Chondrocyte (in vitro differentiated cells): ENCODE measurements around the gene TMEM263. TPM values are rescaled to one million over a fixed set of nuclear protein-coding genes. Genes with fewer than 3 reads are reported as not detected.

Source experiments
- DNase-seq: peaks from one replicate; pipeline ENCODE4 v3.0.0; 2021; ENCODE audit warnings: mixed read lengths, low spot score
- H3K27ac Mint-ChIP-seq: one replicate; pipeline ENCODE4 v1.8.0; 2021; ENCODE audit warnings: mild to moderate bottlenecking, moderate library complexity, mixed read lengths; ENCODE audit not compliant: unreplicated experiment
- H3K27me3 Mint-ChIP-seq: 2 replicates; pipeline ENCODE4 v1.8.0; 2021; ENCODE audit warnings: low read depth, mixed read lengths
- H3K36me3 Mint-ChIP-seq: 2 replicates; pipeline ENCODE4 v1.8.0; 2021; ENCODE audit warnings: low read depth, mixed read lengths
- H3K4me1 Mint-ChIP-seq: 2 replicates; pipeline ENCODE4 v1.8.0; 2021; ENCODE audit warnings: low read depth, mild to moderate bottlenecking, mixed read lengths
- H3K4me3 Mint-ChIP-seq: one replicate; pipeline ENCODE4 v1.8.0; 2021; ENCODE audit warnings: mild to moderate bottlenecking, moderate library complexity, mixed read lengths; ENCODE audit not compliant: unreplicated experiment
- H3K9me3 Mint-ChIP-seq: 2 replicates; pipeline ENCODE4 v1.8.0; 2021; ENCODE audit warnings: low read depth, mixed read lengths
- CTCF ChIP-seq: fragments of 200-600 bp; sonication (generic); IDR thresholded peaks from 2 replicates; pipeline ENCODE4 v1.5.0; 2021; ENCODE audit warnings: antibody characterized with exemption, mild to moderate bottlenecking, moderate library complexity
- total RNA-seq: library from RNA; stranded (reverse); gene quantifications from 3 replicates; pipeline ENCODE4 v1.2.1, GENCODE V29; 2021

TMEM263 gene
- total RNA-seq, 1 donor from 2014 or later = 135 TPM

- H3K4me3 Mint-ChIP-seq = peak overlapping the region; percentile 99
- peaks cover 8% of the 10 kb centered on the region for H3K36me3 Mint-ChIP-seq
- no peaks in the 10 kb centered on the region for H3K27me3 Mint-ChIP-seq
- peak overlapping the region; percentile 100 for H3K27ac Mint-ChIP-seq
- DNase-seq = no peak
- no peak for TF ChIP-seq CTCF
- peaks cover 52% of the 10 kb centered on the region for H3K4me1 Mint-ChIP-seq
- H3K9me3 Mint-ChIP-seq = no peaks in the 10 kb centered on the region
These were observed 1.9 kb downstream of the TMEM263 start for GRCh38 chr12:106957583-106957982.

DNA sequence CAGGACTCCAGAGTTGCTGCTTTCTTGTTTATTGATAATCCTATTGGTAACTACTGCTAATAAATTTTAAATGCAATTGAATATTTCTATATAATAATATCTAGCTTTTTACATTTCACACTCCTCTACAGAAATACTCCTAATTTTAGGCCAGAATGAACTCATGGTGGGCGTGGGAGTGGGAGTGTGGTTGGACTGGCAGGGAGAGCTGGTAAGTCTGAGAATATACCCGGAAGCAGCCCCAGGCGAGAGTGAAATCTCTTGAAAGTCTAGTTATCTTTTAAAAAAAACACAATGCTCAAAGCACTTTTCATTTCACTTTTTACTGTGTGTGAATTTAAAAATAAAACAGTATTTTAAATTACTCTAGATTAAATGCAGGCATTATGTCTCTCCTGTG is 4.7 kb downstream of the TMEM263 start:
- peaks cover 18% of the 10 kb centered on the region for H3K36me3 Mint-ChIP-seq
- no peaks in the 10 kb centered on the region for H3K9me3 Mint-ChIP-seq
- H3K4me1 Mint-ChIP-seq = peaks cover 60% of the 10 kb centered on the region
- no peak for TF ChIP-seq CTCF
- H3K27ac Mint-ChIP-seq = peak overlapping the region; percentile 61
- no peak for DNase-seq
- no peaks in the 10 kb centered on the region for H3K27me3 Mint-ChIP-seq
- H3K4me3 Mint-ChIP-seq = no peak overlapping the region

- Mint-ChIP-seq H3K4me1 (peaks cover 68% of the 10 kb centered on the region), H3K36me3 (peaks cover 22% of the 10 kb centered on the region), H3K27me3 (no peaks in the 10 kb centered on the region), H3K27ac (peak overlapping the region; percentile 18), H3K9me3 (no peaks in the 10 kb centered on the region), H3K4me3 (no peak overlapping the region)
- TF ChIP-seq CTCF = no peak
- DNase-seq = no peak
These were observed 6.6 kb downstream of the TMEM263 start for GRCh38 chr12:106962286-106962685.

DNA sequence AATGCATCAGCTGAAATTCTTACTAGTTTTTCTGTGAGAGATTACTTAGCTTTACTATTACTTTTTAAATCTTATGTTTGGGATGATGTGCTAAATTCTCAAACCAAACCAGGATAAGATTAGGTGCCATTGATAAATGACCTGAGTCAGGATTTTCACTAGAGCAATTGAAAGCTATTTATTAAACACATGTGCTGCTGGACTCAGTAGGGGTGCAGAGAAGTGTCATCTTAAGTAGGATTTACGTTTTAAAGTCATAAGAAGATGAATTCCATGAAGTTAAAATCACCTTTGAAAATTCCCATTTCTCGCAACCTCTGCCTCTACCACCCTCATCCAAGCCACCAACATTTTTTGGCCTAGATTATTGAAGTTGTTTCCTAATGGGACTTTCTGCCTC is 8.8 kb downstream of the TMEM263 start:
- no peaks in the 10 kb centered on the region for H3K27me3 Mint-ChIP-seq
- H3K9me3 Mint-ChIP-seq = no peaks in the 10 kb centered on the region
- H3K4me1 Mint-ChIP-seq = peaks cover 52% of the 10 kb centered on the region
- TF ChIP-seq CTCF = no peak
- H3K4me3 Mint-ChIP-seq = no peak overlapping the region
- no peak for DNase-seq
- H3K36me3 Mint-ChIP-seq = peaks cover 32% of the 10 kb centered on the region
- no peak overlapping the region for H3K27ac Mint-ChIP-seq

DNA sequence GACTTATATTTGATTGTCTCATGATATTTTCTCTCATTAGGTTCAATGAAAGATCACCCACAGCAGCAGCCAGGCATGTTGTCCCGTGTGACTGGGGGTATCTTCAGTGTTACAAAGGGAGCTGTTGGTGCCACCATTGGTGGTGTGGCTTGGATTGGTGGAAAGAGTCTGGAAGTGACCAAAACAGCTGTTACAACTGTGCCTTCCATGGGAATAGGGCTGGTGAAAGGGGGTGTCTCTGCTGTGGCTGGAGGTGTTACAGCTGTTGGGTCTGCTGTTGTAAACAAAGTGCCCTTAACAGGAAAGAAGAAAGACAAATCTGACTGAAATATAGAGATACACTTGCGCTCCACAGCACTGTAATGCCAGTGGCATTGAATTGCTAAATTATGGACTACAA is 15.4 kb downstream of the TMEM263 start:
- Mint-ChIP-seq H3K4me3 (no peak overlapping the region), H3K4me1 (peaks cover 62% of the 10 kb centered on the region)
- no peak for TF ChIP-seq CTCF

More for the DNA sequence above, 15.4 kb downstream of the TMEM263 start:
- Mint-ChIP-seq H3K9me3 (no peaks in the 10 kb centered on the region), H3K36me3 (peaks cover 38% of the 10 kb centered on the region), H3K27me3 (no peaks in the 10 kb centered on the region), H3K27ac (peak overlapping the region; percentile 18)
- no peak for DNase-seq
